HG02870 (cell line): ENCODE data around the gene SLC46A2.

Source experiments
- ATAC-seq: cut with Tn5 transposase; IDR thresholded peaks from one replicate; pipeline ENCODE4 v1.9.1; 2021; ENCODE audit warnings: mild to moderate bottlenecking, moderate library complexity; ENCODE audit not compliant: unreplicated experiment

SLC46A2 gene

GRCh38 chr9:112833081-112833480 is 57.6 kb downstream of the SLC46A2 start:
- ATAC-seq = no peak

- ATAC-seq = no peak
These were observed 58.7 kb downstream of the SLC46A2 start for GRCh38 chr9:112831969-112832368.

- no peak for ATAC-seq
These were observed 59.3 kb downstream of the SLC46A2 start for GRCh38 chr9:112831281-112831851.
